OCI-LY3 (cell line): ENCODE data around the gene NXF3.

Source experiments
- H2AFZ ChIP-seq: fragments of 200-600, 300-600 bp; shearing (Covaris generic); 2 replicates; pipeline ENCODE4 v1.6.0; 2014; ENCODE audit warnings: antibody characterized with exemption, low read depth, low read length
- H3K27ac ChIP-seq: fragments of 200-600, 300-600 bp; sonication (generic); 2 replicates; pipeline ENCODE4 v1.5.1; 2014; ENCODE audit warnings: mild to moderate bottlenecking, low read length, moderate library complexity, mixed read lengths
- H3K27me3 ChIP-seq: fragments of 200-600, 300-600 bp; sonication (generic); 2 replicates; pipeline ENCODE4 v1.6.1; 2014; ENCODE audit warnings: low read depth, low read length, mixed read lengths
- H3K36me3 ChIP-seq: fragments of 200-600, 300-600 bp; sonication (generic); replicated peaks from 2 replicates; pipeline ENCODE3; 2014; ENCODE audit warnings: low read depth, low read length, mixed read lengths
- H3K4me1 ChIP-seq: fragments of 300-600, 200-600 bp; sonication (generic); 2 replicates; pipeline ENCODE4 v1.6.1; 2014; ENCODE audit warnings: low read length, mixed read lengths
- H3K4me2 ChIP-seq: fragments of 200-600, 300-600 bp; sonication (generic); 2 replicates; pipeline ENCODE4 v1.6.1; 2014; ENCODE audit warnings: low read length, mixed read lengths
- H3K4me3 ChIP-seq: fragments of 300-600, 200-600 bp; sonication (generic); 2 replicates; pipeline ENCODE4 v1.5.1; 2014; ENCODE audit warnings: antibody characterized with exemption, mild to moderate bottlenecking, low read length, moderate library complexity
- H3K79me2 ChIP-seq: fragments of 300-600, 200-600 bp; shearing (Covaris generic); 2 replicates; pipeline ENCODE4 v1.6.1; 2014; ENCODE audit warnings: mild to moderate bottlenecking, low read length, mixed read lengths
- H3K9ac ChIP-seq: fragments of 300-600, 200-600 bp; shearing (Covaris generic); 2 replicates; pipeline ENCODE4 v1.6.0; 2014; ENCODE audit warnings: mild to moderate bottlenecking, low read length, moderate library complexity
- H3K9me3 ChIP-seq: fragments of 200-600, 300-600 bp; shearing (Covaris generic); 2 replicates; pipeline ENCODE4 v1.6.1; 2014; ENCODE audit warnings: low read length, mixed read lengths; ENCODE audit not compliant: insufficient read depth
- H4K20me1 ChIP-seq: fragments of 200-600, 300-600 bp; sonication (generic); 2 replicates; pipeline ENCODE4 v1.6.1; 2016; ENCODE audit warnings: low read length, mixed read lengths; ENCODE audit not compliant: insufficient read depth
- EZH2phosphoT487 ChIP-seq: fragments of 200-600 bp; shearing (Covaris generic); IDR thresholded peaks from 2 replicates; pipeline ENCODE4 v1.6.1; 2018; ENCODE audit warnings: antibody characterized with exemption, mixed run types, low read depth
- TF ChIP-seq, protein P1 (sequence below): fragments of 200-600, 300-600 bp; sonication (generic); IDR thresholded peaks from 2 replicates; pipeline ENCODE4 v1.5.1; 2014; ENCODE audit warnings: antibody characterized with exemption, low read length, low read depth

The NXF3 gene

DNA sequence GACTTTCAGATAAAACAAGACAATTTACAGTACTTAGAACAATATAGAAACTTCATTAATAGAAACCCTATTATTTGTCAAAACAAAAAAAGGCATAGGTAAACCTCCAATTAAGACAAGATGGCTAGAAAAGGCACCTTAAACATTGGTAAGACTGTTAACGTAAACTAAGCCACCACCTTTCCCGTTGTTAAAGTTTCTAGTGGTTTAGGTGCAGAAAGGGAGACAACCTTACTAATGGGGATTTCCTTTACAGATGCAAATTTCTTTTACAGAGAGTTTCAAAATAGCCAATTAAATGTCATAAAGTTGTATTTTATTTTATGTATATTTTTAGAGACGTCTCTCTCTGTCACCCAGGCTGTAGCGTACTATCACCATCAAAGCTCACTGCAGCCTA lies 7.5 kb upstream of the NXF3 start:
- no peaks in the 10 kb centered on the region for H3K79me2 ChIP-seq
- H3K4me3 ChIP-seq: no peak overlapping the region
- H3K27ac ChIP-seq: no peak overlapping the region
- no peak overlapping the region for H3K9ac ChIP-seq
- TF ChIP-seq EZH2phosphoT487: no peak
- TF ChIP-seq, protein P1, sequence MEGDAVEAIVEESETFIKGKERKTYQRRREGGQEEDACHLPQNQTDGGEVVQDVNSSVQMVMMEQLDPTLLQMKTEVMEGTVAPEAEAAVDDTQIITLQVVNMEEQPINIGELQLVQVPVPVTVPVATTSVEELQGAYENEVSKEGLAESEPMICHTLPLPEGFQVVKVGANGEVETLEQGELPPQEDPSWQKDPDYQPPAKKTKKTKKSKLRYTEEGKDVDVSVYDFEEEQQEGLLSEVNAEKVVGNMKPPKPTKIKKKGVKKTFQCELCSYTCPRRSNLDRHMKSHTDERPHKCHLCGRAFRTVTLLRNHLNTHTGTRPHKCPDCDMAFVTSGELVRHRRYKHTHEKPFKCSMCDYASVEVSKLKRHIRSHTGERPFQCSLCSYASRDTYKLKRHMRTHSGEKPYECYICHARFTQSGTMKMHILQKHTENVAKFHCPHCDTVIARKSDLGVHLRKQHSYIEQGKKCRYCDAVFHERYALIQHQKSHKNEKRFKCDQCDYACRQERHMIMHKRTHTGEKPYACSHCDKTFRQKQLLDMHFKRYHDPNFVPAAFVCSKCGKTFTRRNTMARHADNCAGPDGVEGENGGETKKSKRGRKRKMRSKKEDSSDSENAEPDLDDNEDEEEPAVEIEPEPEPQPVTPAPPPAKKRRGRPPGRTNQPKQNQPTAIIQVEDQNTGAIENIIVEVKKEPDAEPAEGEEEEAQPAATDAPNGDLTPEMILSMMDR: no peak
- H3K9me3 ChIP-seq: no peaks in the 10 kb centered on the region
- no peaks in the 10 kb centered on the region for H3K27me3 ChIP-seq
- no peaks in the 10 kb centered on the region for H3K36me3 ChIP-seq
- H4K20me1 ChIP-seq: no peaks in the 10 kb centered on the region
- H3K4me2 ChIP-seq: no peak overlapping the region
- H2AFZ ChIP-seq: no peak overlapping the region
- no peaks in the 10 kb centered on the region for H3K4me1 ChIP-seq

DNA sequence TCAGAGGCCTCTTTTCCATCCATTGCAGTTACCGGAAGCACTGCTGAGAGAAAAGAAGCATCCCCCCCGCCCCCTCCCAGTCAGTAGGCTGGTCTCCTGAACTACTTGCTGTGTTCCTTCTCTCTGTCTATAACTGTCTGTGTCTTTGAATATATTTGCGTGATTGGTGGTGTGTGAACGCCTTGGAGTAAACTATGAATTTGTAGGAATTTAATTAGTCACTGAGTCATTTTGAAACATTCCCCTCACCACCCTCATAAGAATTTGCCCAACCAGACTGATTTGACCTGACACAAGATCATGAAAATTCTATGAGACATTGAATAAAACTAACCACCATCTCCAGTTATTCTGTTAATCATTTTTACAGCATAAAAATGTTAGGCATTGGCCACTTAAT lies 6.7 kb upstream of the NXF3 start:
- Histone ChIP-seq H3K27me3 (no peaks in the 10 kb centered on the region), H3K79me2 (no peaks in the 10 kb centered on the region), H3K9ac (no peak overlapping the region), H4K20me1 (no peaks in the 10 kb centered on the region), H3K4me2 (no peak overlapping the region), H3K4me3 (no peak overlapping the region), H3K4me1 (no peaks in the 10 kb centered on the region), H3K9me3 (no peaks in the 10 kb centered on the region), H2AFZ (no peak overlapping the region), H3K36me3 (no peaks in the 10 kb centered on the region), H3K27ac (no peak overlapping the region)
- TF ChIP-seq EZH2phosphoT487: no peak
- TF ChIP-seq, protein P1: no peak

DNA sequence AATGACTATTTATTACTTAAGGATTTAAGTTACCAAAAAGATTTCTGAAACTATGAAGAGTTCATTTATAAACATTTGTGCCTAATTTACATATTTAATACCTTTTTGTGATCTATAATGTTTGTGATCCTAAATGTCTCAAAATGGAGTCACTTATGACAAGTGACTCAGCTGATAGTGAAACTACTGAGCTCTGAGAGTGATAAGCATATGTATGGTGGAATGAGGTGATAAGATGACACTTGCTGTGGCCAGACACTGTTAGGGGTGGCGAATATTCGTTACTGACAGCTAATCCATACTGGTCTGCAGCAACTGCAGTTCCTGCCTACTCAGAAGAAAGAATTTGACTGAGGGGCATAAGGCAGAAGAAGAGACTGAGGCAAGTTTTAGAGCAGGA lies 5.5 kb upstream of the NXF3 start:
- Histone ChIP-seq H3K36me3 (no peaks in the 10 kb centered on the region), H3K4me2 (no peak overlapping the region), H3K9ac (no peak overlapping the region), H4K20me1 (no peaks in the 10 kb centered on the region), H2AFZ (no peak overlapping the region), H3K27ac (no peak overlapping the region), H3K4me1 (no peaks in the 10 kb centered on the region), H3K27me3 (no peaks in the 10 kb centered on the region), H3K4me3 (no peak overlapping the region), H3K9me3 (no peaks in the 10 kb centered on the region), H3K79me2 (no peaks in the 10 kb centered on the region)
- TF ChIP-seq, protein P1: no peak
- no peak for TF ChIP-seq EZH2phosphoT487

DNA sequence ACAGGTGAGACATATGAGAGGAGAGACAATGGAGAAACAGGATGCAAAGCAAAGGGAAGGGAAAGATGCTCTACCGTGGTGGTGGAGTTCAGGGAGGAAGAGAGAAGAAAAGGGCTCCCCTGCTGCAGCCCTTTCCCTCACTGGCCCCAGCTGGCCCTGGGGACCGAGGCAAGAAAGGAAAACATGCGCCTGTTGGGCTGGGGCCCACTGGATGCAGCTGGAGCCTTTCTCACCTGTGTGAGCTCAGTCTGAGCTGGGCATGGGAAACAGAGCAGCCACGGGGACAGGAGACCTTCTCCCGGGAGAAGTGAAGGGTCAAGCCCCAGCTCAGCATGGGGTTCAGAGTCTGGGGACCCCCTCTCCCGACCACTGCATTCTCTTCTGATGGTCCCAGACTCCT lies 11.9 kb downstream of the NXF3 start:
- no peaks in the 10 kb centered on the region for H3K4me1 ChIP-seq
- H3K36me3 ChIP-seq: no peaks in the 10 kb centered on the region

More for the DNA sequence above, 11.9 kb downstream of the NXF3 start:
- H3K79me2 ChIP-seq: no peaks in the 10 kb centered on the region
- no peak overlapping the region for H3K4me2 ChIP-seq
- no peak overlapping the region for H3K4me3 ChIP-seq
- no peaks in the 10 kb centered on the region for H3K27me3 ChIP-seq
- no peak overlapping the region for H3K9ac ChIP-seq
- no peak overlapping the region for H3K27ac ChIP-seq
- H2AFZ ChIP-seq: no peak overlapping the region
- no peaks in the 10 kb centered on the region for H4K20me1 ChIP-seq
- TF ChIP-seq, protein P1: no peak
- no peak for TF ChIP-seq EZH2phosphoT487
- no peaks in the 10 kb centered on the region for H3K9me3 ChIP-seq
